NK-92 treated with Interleukin-12 subunit alpha and Interleukin-12 subunit beta, amount 100 ng/mL, for 24 hours (cell line): ENCODE results near the gene PITPNM3.

Experiments
- DNase-seq: peaks from one replicate; lab custom pipeline; 2025; lab: John Stamatoyannopoulos, UW

The PITPNM3 gene

GRCh38 chr17:6402258-6402657 lies 154.1 kb downstream of the PITPNM3 start:
- no peak for DNase-seq
